GM19351 (cell line): Measurements from ENCODE around the gene SPDYE5.
"Not testable (repeated sequence)": the region's sequence is repeated elsewhere in the genome, so short reads cannot be mapped to it uniquely, and the experiment has no call there.

Source experiments
- ATAC-seq: cut with Tn5 transposase; IDR thresholded peaks from one replicate; pipeline ENCODE4 v1.9.1; 2021; ENCODE audit warnings: mild to moderate bottlenecking, moderate library complexity; ENCODE audit not compliant: unreplicated experiment

The SPDYE5 gene, protein sequence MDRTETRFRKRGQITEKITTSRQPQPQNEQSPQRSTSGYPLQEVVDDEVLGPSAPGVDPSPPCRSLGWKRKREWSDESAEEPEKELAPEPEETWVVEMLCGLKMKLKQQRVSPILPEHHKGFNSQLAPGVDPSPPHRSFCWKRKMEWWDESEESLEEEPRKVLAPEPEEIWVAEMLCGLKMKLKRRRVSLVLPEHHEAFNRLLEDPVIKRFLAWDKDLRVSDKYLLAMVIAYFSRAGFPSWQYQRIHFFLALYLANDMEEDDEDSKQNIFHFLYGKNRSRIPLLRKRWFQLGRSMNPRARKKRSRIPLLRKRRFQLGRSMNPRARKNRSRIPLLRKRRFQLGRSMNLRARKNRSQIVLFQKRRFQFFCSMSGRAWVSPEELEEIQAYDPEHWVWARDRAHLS

GRCh38 chr7:75492020-75492419 lies at the start of gene SPDYE5:
Gene SPDYE5, plus strand, starts transcription at chr7:75492320. Its CDS starts 1,728 bp downstream, at chr7:75494048.
- ATAC-seq, result not testable (repeated sequence)

- ATAC-seq, result peak; percentile 87
Observed at GRCh38 chr7:75442465-75443111, 49.5 kb upstream of the SPDYE5 start.

DNA sequence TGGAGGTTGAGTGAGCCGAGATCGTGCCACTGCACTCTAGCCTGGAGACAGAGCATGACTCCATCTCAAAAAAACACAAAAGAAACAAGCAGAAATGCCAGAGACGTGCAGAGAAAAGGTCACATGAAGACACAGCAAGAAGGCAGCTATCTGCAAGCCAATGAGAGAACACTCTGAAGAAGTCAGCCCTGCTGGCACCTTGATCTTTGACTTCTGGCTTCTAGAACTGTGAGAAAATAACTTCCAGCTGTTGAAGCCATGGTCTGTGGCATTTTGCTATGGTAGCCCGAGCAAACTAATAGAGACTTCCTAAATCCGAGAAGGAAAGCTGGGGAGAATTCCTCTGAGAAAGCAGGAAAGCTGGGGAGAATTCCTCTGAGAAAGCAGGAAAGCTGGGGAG lies 42.2 kb upstream of the SPDYE5 start:
- ATAC-seq, result not testable (repeated sequence)

DNA sequence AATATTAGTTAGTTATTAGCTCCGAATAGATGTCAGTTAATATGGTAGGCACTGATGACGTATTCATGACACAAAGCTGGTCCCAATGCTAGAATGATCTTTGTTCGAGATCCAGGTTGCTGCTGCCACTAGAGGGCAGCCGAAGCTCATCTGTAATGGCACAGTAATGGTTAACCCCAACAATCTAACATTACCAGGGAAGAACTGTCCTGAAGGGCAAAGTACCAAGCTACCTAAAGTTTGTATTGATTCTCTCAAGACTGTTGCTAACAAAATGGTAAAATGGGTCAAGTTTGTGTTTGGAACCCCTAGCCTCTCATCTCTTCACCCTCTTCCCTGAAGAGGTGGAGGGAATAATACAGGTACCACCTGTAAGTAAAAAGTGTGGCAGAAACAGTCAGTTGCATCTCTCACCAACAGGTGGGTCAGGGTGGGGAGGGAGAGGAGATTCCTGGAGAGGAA lies 39.6 kb upstream of the SPDYE5 start:
- peak; percentile 96 for ATAC-seq

- ATAC-seq, result not testable (repeated sequence)
Observed at GRCh38 chr7:75456403-75456802, 35.7 kb upstream of the SPDYE5 start.

GRCh38 chr7:75458034-75458433 lies 34.1 kb upstream of the SPDYE5 start:
- not testable (repeated sequence) for ATAC-seq

DNA sequence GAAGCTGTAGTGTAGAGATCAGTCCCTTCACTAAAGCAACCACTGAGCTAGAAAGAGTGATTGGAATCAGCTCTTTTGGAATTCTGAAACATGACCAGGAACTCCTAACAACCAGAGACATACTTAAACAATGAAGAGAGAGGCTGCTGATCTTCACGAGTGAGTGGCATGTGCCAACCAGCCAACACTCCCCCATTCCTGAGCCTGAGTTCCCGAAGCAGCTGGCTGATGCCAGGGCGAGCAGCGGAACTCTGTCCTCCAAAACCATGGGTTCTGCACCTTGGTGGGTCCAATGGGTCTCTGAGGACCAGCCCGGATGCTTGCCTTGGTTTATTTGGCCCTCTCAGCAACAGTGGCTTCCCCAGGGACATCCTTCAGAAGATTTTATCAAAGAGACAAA lies 31.6 kb upstream of the SPDYE5 start:
- ATAC-seq, result not testable (repeated sequence)

DNA sequence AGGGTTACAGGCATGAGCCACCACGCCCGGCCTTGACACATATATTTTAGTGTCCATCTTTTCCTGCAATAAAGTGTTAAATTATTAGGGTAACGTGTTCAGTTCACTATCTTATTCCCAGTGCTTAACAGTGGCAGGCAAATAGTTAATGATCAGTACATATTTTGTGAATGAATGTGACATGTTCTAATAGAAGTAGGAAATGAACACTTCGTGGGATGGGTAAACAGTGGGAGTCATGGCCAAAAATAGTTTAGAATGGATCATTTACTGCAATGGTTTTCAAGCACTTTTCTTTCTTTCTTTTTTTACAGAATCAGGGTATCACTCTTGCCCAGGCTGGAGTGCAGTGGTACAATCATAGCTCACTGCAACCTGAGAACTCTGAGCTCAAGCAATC lies 22.0 kb upstream of the SPDYE5 start:
- ATAC-seq, result not testable (repeated sequence)

DNA sequence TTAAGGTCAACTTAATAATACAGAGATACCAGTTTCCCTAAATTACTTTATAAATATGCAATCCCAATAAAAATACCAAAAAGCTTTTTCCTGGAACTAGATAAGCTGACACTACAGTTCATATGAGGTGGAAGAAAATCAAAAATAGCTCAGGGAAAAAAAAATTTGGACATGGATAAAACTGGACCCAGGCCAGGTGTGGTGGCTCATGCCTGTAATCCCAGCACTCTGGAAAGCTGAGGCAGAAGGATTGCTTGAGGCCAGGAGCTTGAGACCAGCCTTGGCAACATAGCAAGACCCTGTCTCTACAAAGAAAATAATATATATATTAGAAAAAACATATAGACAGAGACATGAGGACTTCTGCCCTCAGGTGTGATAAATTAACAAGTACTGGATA lies 14.7 kb upstream of the SPDYE5 start:
- not testable (repeated sequence) for ATAC-seq

GRCh38 chr7:75480313-75480712 lies 11.8 kb upstream of the SPDYE5 start:
- ATAC-seq, result not testable (repeated sequence)

- ATAC-seq, result not testable (repeated sequence)
Observed at GRCh38 chr7:75485355-75485978, 6.7 kb upstream of the SPDYE5 start.

DNA sequence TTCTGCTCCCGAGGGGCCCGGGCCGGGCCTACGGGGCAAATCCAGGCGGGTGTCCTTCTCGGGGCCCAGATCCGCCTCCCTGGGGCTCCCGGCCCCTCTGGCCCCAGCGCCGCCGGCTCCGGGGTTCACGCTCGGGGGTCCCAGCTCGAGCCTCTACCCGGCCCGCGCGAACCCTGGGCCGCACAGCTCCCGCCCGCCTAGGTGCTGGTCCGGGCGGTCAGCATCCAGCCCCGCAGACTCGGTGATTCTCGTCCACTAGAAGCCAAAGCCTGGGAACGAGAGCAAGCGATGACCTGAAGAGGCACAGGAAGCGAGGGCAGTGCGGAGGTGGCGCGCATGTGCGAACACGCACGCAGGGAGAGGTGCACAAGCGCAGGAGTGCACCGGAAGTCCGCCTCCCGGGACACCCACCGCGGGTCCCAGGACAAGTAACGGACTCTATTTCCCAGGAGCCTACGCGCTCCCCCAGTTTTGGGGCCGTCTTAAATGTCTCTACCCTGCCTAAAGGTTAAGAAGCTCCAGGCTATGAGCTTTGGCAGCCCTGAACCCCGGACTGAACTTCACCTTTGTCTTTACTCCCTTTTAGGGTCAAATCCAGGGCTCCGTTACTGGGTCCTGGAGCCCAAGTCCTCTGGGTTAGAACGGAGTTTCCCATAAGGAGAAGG lies 6.0 kb upstream of the SPDYE5 start, which contains the start of gene POM121C:
TSS of gene POM121C (minus strand) at position 321 of the 665 bp plus-strand sequence. CDS start 44,803 bp downstream, outside the sequence.
- ATAC-seq, result peak; percentile 97

- ATAC-seq, result not testable (repeated sequence)
Observed at GRCh38 chr7:75509033-75509432, 16.9 kb downstream of the SPDYE5 start.

DNA sequence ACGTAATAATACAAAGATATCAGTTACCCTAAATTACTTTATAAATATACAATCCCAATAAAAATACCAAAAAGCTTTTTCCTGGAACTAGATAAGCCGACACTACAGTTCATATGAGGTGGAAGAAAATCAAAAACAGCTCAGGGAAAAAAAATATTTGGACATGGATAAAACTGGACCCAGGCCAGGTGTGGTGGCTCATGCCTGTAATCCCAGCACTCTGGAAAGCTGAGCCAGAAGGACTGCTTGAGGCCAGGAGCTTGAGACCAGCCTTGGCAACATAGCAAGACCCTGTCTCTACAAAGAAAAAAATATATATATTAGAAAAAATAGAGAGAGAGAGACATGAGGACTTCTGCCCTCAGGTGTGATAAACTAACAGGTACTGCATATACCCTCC lies 26.7 kb downstream of the SPDYE5 start:
- ATAC-seq, result not testable (repeated sequence)

- not testable (repeated sequence) for ATAC-seq
Observed at GRCh38 chr7:75521727-75522126, 29.6 kb downstream of the SPDYE5 start.

- not testable (repeated sequence) for ATAC-seq
Observed at GRCh38 chr7:75527224-75527722, 35.2 kb downstream of the SPDYE5 start.

DNA sequence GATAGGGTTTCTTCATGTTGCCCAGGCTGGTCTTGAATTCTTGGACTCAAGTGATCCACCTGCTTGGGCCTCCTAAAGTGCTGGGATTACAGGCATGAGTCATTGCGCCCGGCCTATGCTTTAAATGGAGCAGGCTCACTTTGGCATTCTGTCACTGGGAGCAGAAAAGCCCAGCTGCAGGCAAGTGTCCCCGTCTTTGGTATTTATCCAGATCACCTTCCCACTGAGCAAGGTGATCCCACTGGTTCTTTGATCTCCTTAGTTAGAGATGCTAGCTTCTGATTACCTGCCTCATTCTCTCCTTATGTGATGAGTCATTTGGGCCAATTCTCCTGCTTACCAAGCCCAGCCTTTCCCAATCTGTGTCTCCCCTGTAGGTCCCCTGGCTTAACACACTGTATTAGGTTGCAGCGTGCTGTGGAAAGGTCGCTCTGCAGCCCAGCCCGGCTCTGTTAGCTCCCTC lies 39.3 kb downstream of the SPDYE5 start:
- no peak for ATAC-seq

GRCh38 chr7:75532639-75533038 lies 40.5 kb downstream of the SPDYE5 start:
- no peak for ATAC-seq

GRCh38 chr7:75533926-75534325 lies 41.8 kb downstream of the SPDYE5 start:
- ATAC-seq, result no peak

- peak; percentile 88 for ATAC-seq
Observed at GRCh38 chr7:75534727-75535307, 42.7 kb downstream of the SPDYE5 start.
